HCT116 (cell line): ENCODE measurements around the gene SPATA2L. TPM values are rescaled to one million over a fixed set of nuclear protein-coding genes. Genes with fewer than 3 reads are reported as not detected.

Source experiments
- ATAC-seq: fragments of 200-7000 bp; cut with Tn5 transposase; 2 replicates; pipeline ENCODE4 v1.9.1; 2020; ENCODE audit warnings: mild to moderate bottlenecking, moderate library complexity
- BruUV-seq: library from RNA; stranded (reverse); fragments of 400-500 nt; replicated peaks from 2 replicates; lab custom pipeline; 2021; lab: Mats Ljungman, UMichigan
- CTCF ChIA-PET: fragments of 300-600 bp; sonication (Branson Sonifier 250); formaldehyde crosslinking; loops from one replicate; lab custom pipeline; 2021; ENCODE audit warnings: antibody characterized with exemption; lab: Charles Lee
- POLR2A ChIA-PET: fragments of 300-600, 350-600 bp; sonication (Branson Sonifier 250); formaldehyde crosslinking; loops from one replicate; lab custom pipeline; 2021; ENCODE audit warnings: antibody characterized with exemption; lab: Charles Lee
- RAD21 ChIA-PET, 2 experiments: fragments of 300-600 bp; sonication (Branson Sonifier 250); formaldehyde crosslinking; loops; one replicate each; lab custom pipeline; 2023; ENCODE audit warnings: low total read pairs in 2 of 2; ENCODE audit not compliant: uncharacterized antibody in 2 of 2, unreplicated experiment in 2 of 2, low non-redundant PET in 1 of 2; lab: Charles Lee
- DNase-seq: peaks from one replicate; pipeline ENCODE4 v3.0.0-alpha.2; 2010; ENCODE audit warnings: low read depth, low spot score
- H2AFZ ChIP-seq: fragments of 200-600 bp; shearing (Covaris generic), sonication (generic); 2 replicates; pipeline ENCODE4 v1.6.1; 2017; ENCODE audit warnings: low read depth, mixed run types, mixed read lengths, antibody characterized with exemption, low read length; ENCODE audit not compliant: poor library complexity, severe bottlenecking
- H3K27ac ChIP-seq: 2 replicates; pipeline ENCODE4 v1.5.1; 2012; ENCODE audit warnings: low read depth, low read length
- H3K27me3 ChIP-seq: fragments of 200-600 bp; sonication (generic); 2 replicates; pipeline ENCODE4 v1.6.1; 2016; ENCODE audit warnings: mixed run types, low read length, mixed read lengths; ENCODE audit not compliant: insufficient read depth
- H3K36me3 ChIP-seq, 2 experiments: fragments of 200-500 bp in 1 of 2; fragments of 200-600 bp in 1 of 2; sonication (Bioruptor generic) in 1 of 2; sonication (generic) in 1 of 2; 2 replicates each; pipeline versions ENCODE4 v1.5.1 to v1.6.1; 2014 to 2016; ENCODE audit warnings: low read length in 2 of 2, inconsistent platforms in 1 of 2, mixed read lengths in 1 of 2, mixed run types in 1 of 2; ENCODE audit not compliant: insufficient read depth in 2 of 2, control insufficient read depth in 1 of 2
- H3K4me1 ChIP-seq, 2 experiments: fragments of 200-600 bp in 1 of 2; sonication (generic) in 1 of 2; 2 replicates each; pipeline versions ENCODE4 v1.5.1 to v1.6.1; 2012 to 2017; ENCODE audit warnings: low read length in 2 of 2, inconsistent platforms in 1 of 2, mild to moderate bottlenecking in 1 of 2, mixed read lengths in 1 of 2, mixed run types in 1 of 2, moderate library complexity in 1 of 2; ENCODE audit not compliant: insufficient read depth in 2 of 2, control insufficient read depth in 1 of 2
- H3K4me2 ChIP-seq: fragments of 200-600 bp; sonication (generic); 2 replicates; pipeline ENCODE4 v1.6.1; 2017; ENCODE audit warnings: mixed run types, low read length, mixed read lengths
- H3K4me3 ChIP-seq, 2 experiments: fragments of 200-600 bp in 1 of 2; sonication (generic) in 1 of 2; replicated peaks in 1 of 2; 2 replicates each; pipeline ENCODE4 v1.5.1; 2011 to 2016; ENCODE audit warnings: low read length in 2 of 2, control low read depth in 1 of 2, low read depth in 1 of 2, mild to moderate bottlenecking in 1 of 2, mixed read lengths in 1 of 2, mixed run types in 1 of 2
- H3K79me2 ChIP-seq: fragments of 200-600 bp; sonication (generic); 2 replicates; pipeline ENCODE4 v1.6.1; 2017; ENCODE audit warnings: mild to moderate bottlenecking, mixed run types, low read length, moderate library complexity, mixed read lengths; ENCODE audit not compliant: insufficient read depth
- H3K9ac ChIP-seq: fragments of 200-600 bp; sonication (generic); 2 replicates; pipeline ENCODE4 v1.6.1; 2016; ENCODE audit warnings: low read length, mixed read lengths
- H3K9me2 ChIP-seq: fragments of 200-600 bp; sonication (generic), shearing (Covaris generic); 2 replicates; pipeline ENCODE4 v1.6.1; 2017; ENCODE audit warnings: mixed run types, mild to moderate bottlenecking, moderate library complexity; ENCODE audit not compliant: insufficient read depth
- H3K9me3 ChIP-seq, 2 experiments: fragments of 200-500 bp in 1 of 2; fragments of 200-600 bp in 1 of 2; sonication (Bioruptor generic) in 1 of 2; sonication (generic) in 1 of 2; 2 replicates each; pipeline ENCODE4 v1.6.1; 2014 to 2017; ENCODE audit warnings: low read length in 2 of 2, mixed read lengths in 2 of 2, inconsistent platforms in 1 of 2, low read depth in 1 of 2, mild to moderate bottlenecking in 1 of 2, mixed run types in 1 of 2, moderate library complexity in 1 of 2; ENCODE audit not compliant: control insufficient read depth in 1 of 2, insufficient read depth in 1 of 2
- H4K20me1 ChIP-seq: fragments of 200-600 bp; sonication (generic), shearing (Covaris generic); 2 replicates; pipeline ENCODE4 v1.6.1; 2017; ENCODE audit warnings: mixed run types, mild to moderate bottlenecking, moderate library complexity; ENCODE audit not compliant: insufficient read depth
- CBX3 ChIP-seq: IDR thresholded peaks from 2 replicates; pipeline ENCODE4 v1.6.1; 2012; ENCODE audit warnings: low read depth
- EGR1 ChIP-seq: IDR thresholded peaks from 2 replicates; pipeline ENCODE4 v1.6.1; 2012; ENCODE audit warnings: low read depth
- EZH2phosphoT487 ChIP-seq: fragments of 200-600 bp; IDR thresholded peaks from 2 replicates; pipeline ENCODE4 v1.6.1; 2018; ENCODE audit warnings: antibody characterized with exemption, borderline replicate concordance
- FOSL1 ChIP-seq: IDR thresholded peaks from 2 replicates; pipeline ENCODE4 v1.6.1; 2012; ENCODE audit warnings: low read depth
- JUND ChIP-seq: IDR thresholded peaks from 2 replicates; pipeline ENCODE4 v1.6.1; 2012
- RAD21 ChIP-seq: IDR thresholded peaks from 2 replicates; pipeline ENCODE4 v1.6.1; 2012; ENCODE audit warnings: low read depth, mild to moderate bottlenecking
- REST ChIP-seq: IDR thresholded peaks from 2 replicates; pipeline ENCODE4 v1.6.1; 2012; ENCODE audit warnings: low read depth
- SIN3A ChIP-seq: IDR thresholded peaks from 2 replicates; pipeline ENCODE4 v1.6.1; 2012; ENCODE audit warnings: low read depth
- SRF ChIP-seq: IDR thresholded peaks from 2 replicates; pipeline ENCODE4 v1.6.1; 2012; ENCODE audit warnings: low read depth
- TCF7L2 ChIP-seq: IDR thresholded peaks from 2 replicates; pipeline ENCODE4 v1.7.0; 2011; ENCODE audit warnings: borderline replicate concordance, inconsistent platforms; ENCODE audit not compliant: insufficient read depth, insufficient read length; ENCODE audit errors: extremely low read depth
- YY1 ChIP-seq: IDR thresholded peaks from 2 replicates; pipeline ENCODE4 v1.6.1; 2011; ENCODE audit warnings: low read length, low read depth, moderate library complexity, mild to moderate bottlenecking; ENCODE audit not compliant: insufficient replicate concordance; ENCODE audit errors: extremely low read depth
- ZFX ChIP-seq: fragments of 450-650 bp; IDR thresholded peaks from 2 replicates; pipeline ENCODE4 v1.6.1; 2017
- intact Hi-C: fragments of 100-400 bp; cut with micrococcal nuclease; formaldehyde crosslinking; loops from 2 replicates; pipeline ENCODE4 v1.10.0; 2022
- total RNA-seq: library from RNA; stranded (reverse); gene quantifications from one replicate; pipeline ENCODE4 v1.2.1, GENCODE V29; 2021; ENCODE audit not compliant: unreplicated experiment
- TF ChIP-seq, protein P1 (sequence below): IDR thresholded peaks from 2 replicates; pipeline ENCODE4 v1.6.1; 2012

Gene SPATA2L
- total RNA-seq, 1 experiment from 2014 or later, result 50.5 TPM

GRCh38 chr16:89661215-89661614, 40.3 kb downstream of the SPATA2L start:
- Histone ChIP-seq H3K27ac (no peak overlapping the region), H3K4me2 (no peak overlapping the region), H3K4me3 (no peak overlapping the region), H3K4me1 (peaks cover 12 to 20% of the 10 kb centered on the region in 2 experiments; a peak in 3 of 4 replicates), H2AFZ (no peak overlapping the region), H3K9me3 (peaks cover 0 to 5% of the 10 kb centered on the region in 2 experiments; a peak in 1 of 4 replicates), H3K9ac (no peak overlapping the region), H3K27me3 (no peaks in the 10 kb centered on the region), H3K9me2 (no peaks in the 10 kb centered on the region), H4K20me1 (no peaks in the 10 kb centered on the region; the same call in 1 of the 2 replicates), H3K36me3 (peaks cover 19 to 56% of the 10 kb centered on the region in 2 experiments), H3K79me2 (peaks cover 52% of the 10 kb centered on the region)
- TF ChIP-seq FOSL1 (no peak), EGR1 (no peak), TCF7L2 (no peak), YY1 (no peak)
- ATAC-seq, result no peak
- ChIA-PET CTCF (no interaction called here), RAD21 (no interaction called here), POLR2A (no interaction called here)
- intact Hi-C loops, result no loop called here
- DNase-seq, result no peak
- no TSS peak for BruUV-seq

- Histone ChIP-seq H3K9ac (no peak overlapping the region), H3K79me2 (peaks cover 63% of the 10 kb centered on the region), H3K27ac (0 out of 2 replicates have a peak overlapping the region, but pooled peaks have one; percentile 8), H2AFZ (no peak overlapping the region), H3K27me3 (no peaks in the 10 kb centered on the region), H3K9me2 (no peaks in the 10 kb centered on the region), H3K36me3 (peaks cover 19 to 56% of the 10 kb centered on the region in 2 experiments), H3K4me1 (peaks cover 16 to 26% of the 10 kb centered on the region in 2 experiments; a peak in 3 of 4 replicates), H3K4me3 (no peak overlapping the region), H3K4me2 (no peak overlapping the region), H3K9me3 (no peaks in the 10 kb centered on the region), H4K20me1 (no peaks in the 10 kb centered on the region; the same call in 1 of the 2 replicates)
- DNase-seq, result no peak
- ChIA-PET RAD21 (no interaction called here), POLR2A (no interaction called here), CTCF (no interaction called here)
- BruUV-seq, result no TSS peak
- intact Hi-C loops, result no loop called here
- TF ChIP-seq YY1, result no peak
- TF ChIP-seq ZFX, result no peak
- TF ChIP-seq CBX3, result no peak
- TF ChIP-seq RAD21, result no peak
- no peak for TF ChIP-seq JUND
- TF ChIP-seq SRF, result no peak
- TF ChIP-seq, protein P1, sequence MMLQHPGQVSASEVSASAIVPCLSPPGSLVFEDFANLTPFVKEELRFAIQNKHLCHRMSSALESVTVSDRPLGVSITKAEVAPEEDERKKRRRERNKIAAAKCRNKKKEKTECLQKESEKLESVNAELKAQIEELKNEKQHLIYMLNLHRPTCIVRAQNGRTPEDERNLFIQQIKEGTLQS, result no peak
- no peak for TF ChIP-seq TCF7L2
- no peak for TF ChIP-seq SIN3A
- TF ChIP-seq EZH2phosphoT487, result no peak
- TF ChIP-seq REST, result no peak
- TF ChIP-seq, all 23 proteins: peak for 0
- ATAC-seq, result no peak
Measured at GRCh38 chr16:89660146-89660545, 41.4 kb downstream of the SPATA2L start.
